Tibial nerve (tissue), 4 donors: Measurements from ENCODE around the gene ATP13A2. TPM values are rescaled to one million over a fixed set of nuclear protein-coding genes. Genes with fewer than 3 reads are reported as not detected.

Source experiments
- DNase-seq, 2 donors: peaks; one replicate each; pipeline ENCODE4 v3.0.0-alpha.2; 2019; ENCODE audit warnings: low spot score in 2 of 2
- H3K27ac ChIP-seq, 4 donors: fragments of 200-600 bp; sonication (generic) in 3 of 4; one replicate each; pipeline ENCODE4 v1.5.1; 2017 to 2019; ENCODE audit warnings: mild to moderate bottlenecking in 1 of 4
- H3K27me3 ChIP-seq, 2 donors: fragments of 200-600 bp; sonication (generic) in 1 of 2; one replicate each; pipeline versions ENCODE4 v1.5.1 to v1.6.0; 2017 to 2019
- H3K36me3 ChIP-seq, 3 donors: fragments of 200-600 bp; sonication (generic); one replicate each; pipeline ENCODE4 v1.5.1; 2018 to 2019
- H3K4me1 ChIP-seq, 4 donors: fragments of 200-600 bp; sonication (generic) in 3 of 4; one replicate each; pipeline ENCODE4 v1.5.1; 2017 to 2019
- H3K4me3 ChIP-seq, 4 donors: fragments of 200-600 bp; sonication (generic) in 3 of 4; one replicate each; pipeline ENCODE4 v1.5.1; 2017 to 2019; ENCODE audit warnings: mild to moderate bottlenecking in 1 of 4, moderate library complexity in 1 of 4
- H3K9me3 ChIP-seq, 4 donors: fragments of 200-600 bp; sonication (generic) in 3 of 4; one replicate each; pipeline ENCODE4 v1.5.1; 2017 to 2019
- CTCF ChIP-seq, 5 experiments: fragments of 200-600 bp in 3 of 5; fragments of 450-650 bp in 2 of 5; sonication (generic) in 3 of 5; IDR thresholded peaks; one replicate each; pipeline ENCODE4 v1.5.1; 2016 to 2019; ENCODE audit warnings: antibody characterized with exemption in 5 of 5, mild to moderate bottlenecking in 3 of 5, moderate library complexity in 2 of 5
- EP300 ChIP-seq, 2 donors: sonication (generic); formaldehyde crosslinking; IDR thresholded peaks; one replicate each; pipeline ENCODE4 v1.6.1; 2017; ENCODE audit warnings: antibody characterized with exemption in 2 of 2, mild to moderate bottlenecking in 1 of 2
- POLR2A ChIP-seq, 2 donors: fragments of 450-650 bp; IDR thresholded peaks; one replicate each; pipeline ENCODE4 v1.6.1; 2017; ENCODE audit warnings: antibody characterized with exemption in 2 of 2, mild to moderate bottlenecking in 2 of 2, moderate library complexity in 2 of 2
- WGBS, 2 donors: methylation state at CpG; one replicate each; pipeline ENCODE4 v1.1.5; 2018; 5-methylcytosine and 5-hydroxymethylcytosine counted together
- total RNA-seq, 4 donors: library from RNA; depleted of rRNA; stranded (reverse); fragments of >200 nt; gene quantifications; one replicate each; pipeline ENCODE4 v1.1.0, GENCODE V29; 2016

Gene ATP13A2
- total RNA-seq, 4 donors from 2014 or later, result 29.7 to 64.2 (median 42.1) TPM

GRCh38 chr1:17014671-17015567 lies 3.2 kb upstream of the ATP13A2 start:
- DNase-seq, result no peak
- Histone ChIP-seq H3K27me3 (no peaks in the 10 kb centered on the region), H3K9me3 (no peaks in the 10 kb centered on the region), H3K4me1 (peaks cover 0 to 60% (median 16%) of the 10 kb centered on the region in 4 donors), H3K36me3 (peaks cover 0 to 28% (median 10%) of the 10 kb centered on the region in 3 donors), H3K27ac (peak overlapping the region in 1 of 4 donors; percentile 17), H3K4me3 (no peak overlapping the region)
- WGBS, 2 donors, result 72 to 73% methylated on average over 10 of the region's 10 CpGs
- no peak for TF ChIP-seq CTCF (IDR thresholded peaks at IDR 0.05)
- no peak for TF ChIP-seq EP300 (IDR thresholded peaks at IDR 0.05)
- TF ChIP-seq POLR2A (IDR thresholded peaks at IDR 0.05), result no peak

GRCh38 chr1:17013491-17014320 lies 2.0 kb upstream of the ATP13A2 start:
- H3K9me3 ChIP-seq, result no peaks in the 10 kb centered on the region
- 56 to 61% methylated on average over 13 of the region's 13 CpGs for WGBS, 2 donors
- no peaks in the 10 kb centered on the region for H3K27me3 ChIP-seq

GRCh38 chr1:17012775-17013490 lies 1.2 kb upstream of the ATP13A2 start:
- Histone ChIP-seq H3K36me3 (peaks cover 0 to 8% (median 0%) of the 10 kb centered on the region in 3 donors), H3K27ac (peak overlapping the region in 2 of 4 donors; percentile 24 to 57), H3K9me3 (no peaks in the 10 kb centered on the region), H3K4me3 (no peak overlapping the region), H3K4me1 (peaks cover 0 to 67% (median 18%) of the 10 kb centered on the region in 4 donors), H3K27me3 (no peaks in the 10 kb centered on the region)
- no peak for DNase-seq
- WGBS, 2 donors, result 53 to 58% methylated on average over 9 of the region's 9 CpGs
- TF ChIP-seq EP300 (IDR thresholded peaks at IDR 0.05) (no peak), POLR2A (IDR thresholded peaks at IDR 0.05) (no peak), CTCF (IDR thresholded peaks at IDR 0.05) (no peak)

More at GRCh38 chr1:17013491-17014320, 2.0 kb upstream of the ATP13A2 start:
- peak; percentile 43 for DNase-seq
- Histone ChIP-seq H3K36me3 (peaks cover 0 to 16% (median 0%) of the 10 kb centered on the region in 3 donors), H3K4me1 (peaks cover 0 to 67% (median 18%) of the 10 kb centered on the region in 4 donors), H3K4me3 (no peak overlapping the region), H3K27ac (peak overlapping the region in 2 of 4 donors; percentile 18 to 24)
- TF ChIP-seq POLR2A (IDR thresholded peaks at IDR 0.05), result no peak
- peak in 1 of 2 donors; percentile 30 for TF ChIP-seq EP300 (IDR thresholded peaks at IDR 0.05)

GRCh38 chr1:17011092-17011438 lies 663 bp downstream of the ATP13A2 start:
- peak overlapping the region; percentile 34 to 77 (median 58) for H3K27ac ChIP-seq
- H3K36me3 ChIP-seq, result no peaks in the 10 kb centered on the region
- H3K4me1 ChIP-seq, result peaks cover 0 to 64% (median 18%) of the 10 kb centered on the region in 4 donors
- no peaks in the 10 kb centered on the region for H3K9me3 ChIP-seq
- WGBS, 2 donors, result 1% methylated on average over 6 to 15 of the region's 15 CpGs
- no peak for DNase-seq
- TF ChIP-seq CTCF (IDR thresholded peaks at IDR 0.05), result no peak
- H3K4me3 ChIP-seq, result peak overlapping the region; percentile 71 to 98 (median 88)
- H3K27me3 ChIP-seq, result no peaks in the 10 kb centered on the region

- TF ChIP-seq POLR2A (IDR thresholded peaks at IDR 0.05) (no peak), CTCF (IDR thresholded peaks at IDR 0.05) (no peak), EP300 (IDR thresholded peaks at IDR 0.05) (no peak)
- no peak for DNase-seq
- Histone ChIP-seq H3K9me3 (no peaks in the 10 kb centered on the region), H3K27me3 (no peaks in the 10 kb centered on the region), H3K4me3 (no peak overlapping the region), H3K27ac (peak overlapping the region in 1 of 4 donors; percentile 22), H3K4me1 (peaks cover 0 to 53% (median 18%) of the 10 kb centered on the region in 4 donors), H3K36me3 (peaks cover 0 to 13% (median 5%) of the 10 kb centered on the region in 3 donors)
- whole genome bisulfite sequencing, 2 donors, result 64 to 70% methylated on average over 4 of the region's 4 CpGs
These were observed 2.0 kb downstream of the ATP13A2 start for GRCh38 chr1:17009706-17010105.
